Measurements from ENCODE around the gene E2F3.
A peak's percentile ranks its signal among the peaks of the same experiment; 100 is the strongest.

E2F3 gene

GRCh38 chr6:20401205-20402091 lies at the start of gene E2F3:
TSS of gene E2F3 (plus strand) at chr6:20401879. CDS start at chr6:20402233, 354 bp downstream.
- peak; percentile 99 to 100 for DNase-seq

- DNase-seq: no peak
These were observed 49.3 kb upstream of the E2F3 start for GRCh38 chr6:20352346-20352745.

- DNase-seq: no peak
These were observed 48.5 kb upstream of the E2F3 start for GRCh38 chr6:20353134-20353533.

GRCh38 chr6:20354366-20354765 lies 47.3 kb upstream of the E2F3 start:
- DNase-seq: no peak

- no peak for DNase-seq
These were observed 41.1 kb upstream of the E2F3 start for GRCh38 chr6:20360471-20361119.

- no peak for DNase-seq
These were observed 39.1 kb upstream of the E2F3 start for GRCh38 chr6:20362623-20363022.

- DNase-seq: no peak
These were observed 37.4 kb upstream of the E2F3 start for GRCh38 chr6:20364327-20364726.

GRCh38 chr6:20365456-20365855 lies 36.2 kb upstream of the E2F3 start:
- DNase-seq: peak in 1 of 2 donors; percentile 24

- DNase-seq: peak; percentile 48 to 51
These were observed 35.4 kb upstream of the E2F3 start for GRCh38 chr6:20366082-20366830.

GRCh38 chr6:20367743-20368485 lies 33.8 kb upstream of the E2F3 start:
- DNase-seq: no peak

- peak in 1 of 2 donors; percentile 9 for DNase-seq
These were observed 31.3 kb upstream of the E2F3 start for GRCh38 chr6:20370393-20370792.

- DNase-seq: no peak
These were observed 30.9 kb upstream of the E2F3 start for GRCh38 chr6:20370801-20371200.

- no peak for DNase-seq
These were observed 26.2 kb upstream of the E2F3 start for GRCh38 chr6:20375436-20375835.

- no peak for DNase-seq
These were observed 23.9 kb upstream of the E2F3 start for GRCh38 chr6:20377623-20378265.

- no peak for DNase-seq
These were observed 22.4 kb upstream of the E2F3 start for GRCh38 chr6:20379231-20379630.

GRCh38 chr6:20386218-20386617 lies 15.5 kb upstream of the E2F3 start:
- DNase-seq: no peak

- DNase-seq: no peak
These were observed 12.6 kb upstream of the E2F3 start for GRCh38 chr6:20389066-20389465.

- no peak for DNase-seq
These were observed 8.4 kb upstream of the E2F3 start for GRCh38 chr6:20393297-20393696.

GRCh38 chr6:20399518-20399917 lies 2.2 kb upstream of the E2F3 start:
- DNase-seq: no peak

- DNase-seq: peak; percentile 47 to 62
These were observed 1.0 kb upstream of the E2F3 start for GRCh38 chr6:20400456-20401204.

- no peak for DNase-seq
These were observed 338 bp downstream of the E2F3 start for GRCh38 chr6:20402092-20402341.

All from CD4-positive, alpha-beta T cell treated with Interleukin-1 beta for 1 hour (primary cell).